Inflammatory macrophage treated with lipopolysaccharide for 1 hour (primary cell): ENCODE results near the gene DCAF5.
"Not testable (repeated sequence)": the region's sequence is repeated elsewhere in the genome, so short reads cannot be mapped to it uniquely, and the experiment has no call there.

ENCODE experiments used
- DNase-seq, 2 donors: peaks; one replicate each; pipeline ENCODE4 v3.0.0-alpha.2; 2020 to 2022

Gene DCAF5

DNA sequence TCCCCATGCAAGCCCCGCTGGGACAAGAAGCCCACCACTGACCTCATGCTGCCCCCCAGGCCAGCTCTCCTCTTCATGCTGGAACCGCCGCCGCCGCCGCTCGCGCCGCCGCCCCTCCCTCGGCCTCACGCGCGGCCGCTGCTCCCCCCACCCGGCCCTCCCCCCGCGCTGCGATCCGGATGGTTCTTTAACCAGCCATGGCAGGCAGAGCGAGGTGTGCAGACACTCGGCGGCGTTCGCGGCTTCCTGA lies at the start of gene DCAF5:
DCAF5 (minus strand) TSS at position 218 of the 250 bp plus-strand sequence; CDS start at position 77, 141 bp downstream.
- no peak for DNase-seq

DNA sequence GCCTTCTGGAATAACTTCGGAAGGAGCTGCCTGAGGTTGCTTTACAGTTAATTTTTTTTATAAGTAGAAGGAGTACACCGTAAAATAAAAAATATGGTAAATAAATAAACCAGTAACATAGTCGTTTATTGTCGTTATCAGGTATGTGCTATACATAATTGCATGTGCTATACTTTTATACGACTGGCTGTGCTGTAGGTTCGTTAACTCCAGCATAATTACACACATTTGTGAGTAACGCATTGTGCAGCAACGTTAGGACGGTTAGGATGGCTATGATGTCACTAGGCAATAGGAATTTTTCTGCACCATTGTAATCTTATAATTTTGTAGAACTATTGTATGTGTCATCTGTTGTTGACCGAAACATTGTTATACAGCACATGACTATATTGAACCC lies 46.9 kb upstream of the DCAF5 start:
- no peak for DNase-seq

- DNase-seq = no peak
Observed at GRCh38 chr14:69193721-69194120, 40.8 kb upstream of the DCAF5 start.

GRCh38 chr14:69191340-69192111 lies 38.6 kb upstream of the DCAF5 start, which contains the start of gene EXD2:
EXD2 (plus strand) TSS chr14:69191498; CDS start chr14:69209471, 17,973 bp downstream.
- peak; percentile 57 to 58 for DNase-seq

- DNase-seq = no peak
Observed at GRCh38 chr14:69190191-69190590, 37.3 kb upstream of the DCAF5 start.

GRCh38 chr14:69183735-69184134 lies 30.8 kb upstream of the DCAF5 start:
- peak; percentile 76 to 90 for DNase-seq

GRCh38 chr14:69182580-69182979 lies 29.7 kb upstream of the DCAF5 start:
- not testable (repeated sequence) for DNase-seq

DNA sequence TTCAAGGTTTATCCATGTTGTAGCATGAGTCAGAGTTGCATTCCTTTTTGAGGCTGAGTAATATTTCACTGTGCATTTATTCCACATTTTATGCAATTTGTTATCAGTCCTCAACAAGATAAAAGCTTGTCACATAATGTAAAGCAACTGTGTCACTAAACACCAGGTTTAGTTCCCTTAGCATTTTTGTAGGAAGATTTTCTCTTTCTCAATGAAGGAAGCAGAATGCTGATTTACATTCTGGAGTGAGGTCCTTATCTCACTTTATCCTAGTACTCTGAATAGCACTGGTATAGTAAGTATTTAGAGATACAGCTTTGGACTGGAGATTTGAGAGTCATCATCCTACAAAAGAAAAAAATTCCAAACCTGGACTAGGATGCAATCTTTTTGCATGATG lies 28.6 kb upstream of the DCAF5 start:
- no peak for DNase-seq

DNA sequence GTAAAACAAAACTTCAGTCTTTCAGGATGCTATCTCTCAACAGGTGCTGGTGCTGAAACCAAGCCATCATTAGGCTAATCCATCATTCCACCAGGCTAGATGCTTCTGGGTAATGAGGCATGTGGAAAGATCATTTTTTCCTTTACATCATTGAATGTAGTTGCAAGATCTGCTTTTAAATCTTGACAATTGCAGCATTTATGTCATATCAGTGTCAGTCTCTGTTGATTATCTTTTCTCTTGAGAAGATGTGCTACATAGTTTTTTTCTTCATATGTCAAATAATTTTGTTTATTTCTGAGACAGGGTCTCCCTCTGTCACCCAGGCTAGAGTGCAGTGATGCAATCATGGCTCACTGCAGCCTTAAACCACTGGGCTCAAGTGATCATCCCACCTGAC lies 22.2 kb upstream of the DCAF5 start:
- no peak for DNase-seq

DNA sequence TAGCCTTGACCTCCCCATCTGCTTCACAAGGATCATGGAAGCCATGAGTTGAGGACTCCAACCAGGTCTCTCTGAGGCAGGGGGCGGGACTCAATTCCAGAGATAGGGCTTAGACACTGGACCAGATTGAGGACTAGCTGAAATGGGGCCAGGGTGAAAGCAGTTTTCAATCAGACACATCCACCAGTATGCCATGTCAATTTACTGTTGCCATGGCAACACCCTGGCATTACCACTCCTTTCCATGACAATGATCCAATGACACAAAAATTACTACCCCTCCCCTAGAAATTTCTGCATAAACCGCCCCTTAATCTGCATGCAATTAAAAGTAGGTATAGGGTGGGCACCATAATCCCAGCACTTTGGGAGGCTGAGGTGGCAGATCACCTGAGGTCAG lies 18.6 kb upstream of the DCAF5 start:
- DNase-seq = no peak

GRCh38 chr14:69170839-69171238 lies 17.9 kb upstream of the DCAF5 start:
- no peak for DNase-seq

DNA sequence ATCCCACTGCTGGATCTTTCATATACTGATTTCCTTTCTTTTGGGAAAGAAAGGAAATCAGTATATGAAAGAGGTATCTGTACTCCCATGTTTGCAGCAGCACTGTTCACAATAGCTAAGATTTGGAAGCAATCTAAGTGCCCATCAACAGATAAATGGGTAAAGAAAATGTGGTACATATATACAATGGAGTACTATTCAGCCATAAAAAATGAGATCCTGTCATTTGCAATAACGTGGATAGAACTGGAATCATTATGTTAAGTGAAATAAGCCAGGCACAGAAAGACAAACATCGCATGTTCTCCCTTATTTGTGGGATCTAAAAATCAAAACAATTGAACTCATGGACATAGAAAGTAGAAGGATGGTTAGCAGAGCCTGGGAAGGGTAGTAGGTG lies 12.9 kb upstream of the DCAF5 start:
- DNase-seq = not testable (repeated sequence)

GRCh38 chr14:69161590-69161989 lies 8.7 kb upstream of the DCAF5 start:
- DNase-seq = no peak

- DNase-seq = no peak
Observed at GRCh38 chr14:69156224-69156623, 3.3 kb upstream of the DCAF5 start.

GRCh38 chr14:69154779-69155178 lies 1.9 kb upstream of the DCAF5 start:
- no peak for DNase-seq

- DNase-seq = peak in 1 of 2 donors; percentile 36
Observed at GRCh38 chr14:69153873-69154270, 953 bp upstream of the DCAF5 start.

- peak; percentile 83 to 84 for DNase-seq
Observed at GRCh38 chr14:69153152-69153872, 393 bp upstream of the DCAF5 start.

- DNase-seq = no peak
Observed at GRCh38 chr14:69152181-69152901, 578 bp downstream of the DCAF5 start.

- DNase-seq = peak; percentile 63 to 71
Observed at GRCh38 chr14:69151458-69152180, 1.3 kb downstream of the DCAF5 start.

GRCh38 chr14:69149461-69150244 lies 3.3 kb downstream of the DCAF5 start:
- no peak for DNase-seq

DNA sequence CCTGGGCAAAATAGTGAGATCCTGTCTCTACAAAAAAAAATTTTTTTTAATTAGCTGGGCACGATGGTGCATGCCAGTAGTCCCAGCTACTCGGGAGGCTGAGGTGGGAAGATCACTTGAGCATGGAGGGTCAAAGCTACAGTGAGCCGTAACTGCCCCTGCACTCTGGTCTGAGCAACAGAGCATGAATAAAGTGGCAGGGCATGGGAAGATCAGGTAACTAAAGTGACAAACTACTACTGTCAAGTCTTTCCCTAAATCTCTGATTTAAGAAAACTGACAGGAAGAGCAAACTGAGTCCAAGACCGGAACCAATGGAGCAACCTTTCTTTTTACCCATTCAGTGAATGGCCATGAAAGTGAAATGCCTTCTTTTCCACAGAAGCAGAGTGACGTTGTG lies 10.8 kb downstream of the DCAF5 start:
- DNase-seq = no peak

DNA sequence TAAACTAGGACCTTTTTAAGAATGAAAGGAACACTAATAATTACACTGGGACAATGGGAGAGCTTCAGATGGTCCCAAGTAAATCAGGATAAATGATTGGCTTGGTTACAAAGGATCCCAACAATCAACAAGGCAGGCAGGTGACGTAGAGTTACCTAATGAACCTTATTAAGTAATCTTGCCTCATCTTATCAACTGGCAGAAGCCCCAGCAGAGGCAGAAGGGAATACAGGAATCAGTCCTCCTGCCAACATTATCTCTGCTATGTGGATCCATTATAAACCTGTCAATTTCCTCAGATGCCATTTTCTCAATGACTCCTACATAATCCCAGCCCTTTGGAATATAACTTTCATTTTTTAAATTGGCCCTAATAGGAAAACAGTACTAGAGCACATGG lies 11.4 kb downstream of the DCAF5 start:
- no peak for DNase-seq
